PC-9 (cell line): Measurements from ENCODE around the gene ART4.

Experiments used
- EZH2 ChIP-seq: fragments of 200-600 bp; sonication (generic); IDR thresholded peaks from 2 replicates; pipeline ENCODE4 v1.8.0; 2017; ENCODE audit warnings: antibody characterized with exemption, low read depth
- TF ChIP-seq, protein P1 (sequence below): fragments of 200-600 bp; sonication (generic); conservative IDR thresholded peaks from 2 replicates; pipeline ENCODE4 v1.6.1; 2017; ENCODE audit warnings: mixed run types, antibody characterized with exemption, mild to moderate bottlenecking, moderate library complexity

GRCh38 chr12:14890701-14891100, 47.4 kb upstream of the ART4 start:
- TF ChIP-seq, protein P1, sequence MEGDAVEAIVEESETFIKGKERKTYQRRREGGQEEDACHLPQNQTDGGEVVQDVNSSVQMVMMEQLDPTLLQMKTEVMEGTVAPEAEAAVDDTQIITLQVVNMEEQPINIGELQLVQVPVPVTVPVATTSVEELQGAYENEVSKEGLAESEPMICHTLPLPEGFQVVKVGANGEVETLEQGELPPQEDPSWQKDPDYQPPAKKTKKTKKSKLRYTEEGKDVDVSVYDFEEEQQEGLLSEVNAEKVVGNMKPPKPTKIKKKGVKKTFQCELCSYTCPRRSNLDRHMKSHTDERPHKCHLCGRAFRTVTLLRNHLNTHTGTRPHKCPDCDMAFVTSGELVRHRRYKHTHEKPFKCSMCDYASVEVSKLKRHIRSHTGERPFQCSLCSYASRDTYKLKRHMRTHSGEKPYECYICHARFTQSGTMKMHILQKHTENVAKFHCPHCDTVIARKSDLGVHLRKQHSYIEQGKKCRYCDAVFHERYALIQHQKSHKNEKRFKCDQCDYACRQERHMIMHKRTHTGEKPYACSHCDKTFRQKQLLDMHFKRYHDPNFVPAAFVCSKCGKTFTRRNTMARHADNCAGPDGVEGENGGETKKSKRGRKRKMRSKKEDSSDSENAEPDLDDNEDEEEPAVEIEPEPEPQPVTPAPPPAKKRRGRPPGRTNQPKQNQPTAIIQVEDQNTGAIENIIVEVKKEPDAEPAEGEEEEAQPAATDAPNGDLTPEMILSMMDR: no peak
- TF ChIP-seq EZH2: no peak
